ENCODE data around the gene GRIK4.

- no peak for TF ChIP-seq CTCF (conservative IDR thresholded peaks at IDR 0.05; ENCODE audit: low read length)
- TF ChIP-seq EZH2phosphoT487 (IDR thresholded peaks at IDR 0.05; ENCODE audit: borderline replicate concordance): no peak
These were observed 5.2 kb downstream of the GRIK4 start for GRCh38 chr11:120516461-120517389.
